Right cardiac atrium (tissue), 5 donors: ENCODE results near the gene TSC2. TPM values are rescaled to one million over a fixed set of nuclear protein-coding genes. Genes with fewer than 3 reads are reported as not detected.
"Not testable (repeated sequence)": the region's sequence is repeated elsewhere in the genome, so short reads cannot be mapped to it uniquely, and the experiment has no call there.

ENCODE experiments used
- ATAC-seq, 2 donors: fragments of 200-7000 bp; cut with Tn5 transposase; one replicate each; pipeline versions ENCODE4 v1.8.0 to v1.9.1; 2020; ENCODE audit warnings: moderate library complexity in 2 of 2, mild to moderate bottlenecking in 1 of 2
- DNase-seq, 3 donors: peaks; one replicate each; pipeline ENCODE4 v3.0.0-alpha.2; 2020
- H3K27ac ChIP-seq: one replicate; pipeline ENCODE4 v1.5.1; 2013; ENCODE audit warnings: mild to moderate bottlenecking, low read length, control low read depth, moderate library complexity
- H3K27me3 ChIP-seq: one replicate; pipeline ENCODE4 v1.6.1; 2013; ENCODE audit not compliant: control insufficient read depth, insufficient read depth
- H3K4me1 ChIP-seq: one replicate; pipeline ENCODE4 v1.6.1; 2013; ENCODE audit warnings: low read length; ENCODE audit not compliant: control insufficient read depth, insufficient read depth
- H3K4me3 ChIP-seq: one replicate; pipeline ENCODE4 v1.5.1; 2013; ENCODE audit warnings: low read length, control low read depth
- H3K9me3 ChIP-seq: one replicate; pipeline ENCODE4 v1.6.1; 2013; ENCODE audit warnings: low read length; ENCODE audit not compliant: control insufficient read depth
- WGBS: extraction: QIAGEN DNeasy Blood & Tissue Kit; methylation state at CpG from one replicate; pipeline ENCODE4 v1.1.7; 2013; 5-methylcytosine and 5-hydroxymethylcytosine counted together
- intact Hi-C, 4 donors: fragments of 100-400 bp; cut with DNase I; formaldehyde crosslinking; loops; one replicate each; pipeline versions ENCODE4 v1.11.0 to v1.14.0; 2022 to 2023
- polyA plus RNA-seq: library from polyadenylated mRNA; stranded (reverse); fragments of 200-250 nt; gene quantifications from one replicate; pipeline ENCODE4 v1.2.3, GENCODE V29; 2013
- total RNA-seq, 4 donors: library from RNA; stranded (reverse); fragmentation: NEBNext Ultra II Directional; extraction: Animal tissue kit (Norgen Biotek cat#: 25700); gene quantifications; one replicate each; pipeline ENCODE4 v1.2.1, GENCODE V29; 2021
- donor health status: healthy with polysubstance abuse.
- donor health status: DM: no; HTN: yes; CAD: no.
- donor health status: DM: no; HTN: no; CAD: no.
- donor health status: DM: no; HTN: yes; CAD: no; lungs with severe emphysema.
- donor health status: DM: yes; HTN: yes; CAD: no.

The TSC2 gene
- total and polyA plus RNA-seq, 5 donors: 34.7 to 72.4 (median 68.1) TPM

GRCh38 chr16:2033057-2033908 lies 14.5 kb upstream of the TSC2 start:
- WGBS: 20% methylated on average over 37 of the region's 37 CpGs
- Histone ChIP-seq H3K4me1 (peaks cover 2% of the 10 kb centered on the region), H3K4me3 (peak overlapping the region; percentile 51), H3K27ac (peak overlapping the region; percentile 85), H3K27me3 (no peaks in the 10 kb centered on the region), H3K9me3 (no peaks in the 10 kb centered on the region)
- intact Hi-C loops: no loop called here
- DNase-seq (peak; percentile 85 to 89 (median 88)), ATAC-seq (peak; percentile 53 to 68)

GRCh38 chr16:2033909-2034695 lies 13.7 kb upstream of the TSC2 start:
- H3K4me1 ChIP-seq, intact Hi-C loops, H3K27me3 ChIP-seq, ATAC-seq, H3K9me3 ChIP-seq: not testable (repeated sequence)
- peak in 1 of 3 donors; percentile 72 for DNase-seq
- 35% methylated on average over 15 of the region's 32 CpGs for WGBS
- Histone ChIP-seq H3K4me3 (peak overlapping the region; percentile 51), H3K27ac (peak overlapping the region; percentile 85)

- Histone ChIP-seq H3K4me1 (peaks cover 5% of the 10 kb centered on the region), H3K27me3 (no peaks in the 10 kb centered on the region), H3K27ac (peak overlapping the region; percentile 88), H3K9me3 (no peaks in the 10 kb centered on the region), H3K4me3 (peak overlapping the region; percentile 33)
- intact Hi-C loops: no loop called here
- WGBS: 53% methylated on average over 17 of the region's 17 CpGs
- peak in 2 of 3 donors; percentile 74 to 76 for DNase-seq
- ATAC-seq: no peak
These were observed 12.9 kb upstream of the TSC2 start for GRCh38 chr16:2034696-2035430.

- peak overlapping the region; percentile 88 for H3K27ac ChIP-seq
- peak in 1 of 2 donors; percentile 12 for ATAC-seq
- 28% methylated on average over 34 of the region's 34 CpGs for WGBS
- peaks cover 10% of the 10 kb centered on the region for H3K4me1 ChIP-seq
- intact Hi-C loops: no loop called here
- peak; percentile 75 to 93 (median 90) for DNase-seq
- peak overlapping the region; percentile 33 for H3K4me3 ChIP-seq
- H3K9me3 ChIP-seq: no peaks in the 10 kb centered on the region
- no peaks in the 10 kb centered on the region for H3K27me3 ChIP-seq
These were observed 12.2 kb upstream of the TSC2 start for GRCh38 chr16:2035431-2036199.

- ATAC-seq (no peak), DNase-seq (peak in 2 of 3 donors; percentile 71 to 74)
- Histone ChIP-seq H3K27ac (peak overlapping the region; percentile 88), H3K4me3 (peak overlapping the region; percentile 33), H3K27me3 (no peaks in the 10 kb centered on the region), H3K9me3 (no peaks in the 10 kb centered on the region), H3K4me1 (peaks cover 10% of the 10 kb centered on the region)
- intact Hi-C loops: no loop called here
- 70% methylated on average over 47 of the region's 47 CpGs for WGBS
These were observed 11.4 kb upstream of the TSC2 start for GRCh38 chr16:2036200-2036966.

GRCh38 chr16:2037115-2037514 lies 10.7 kb upstream of the TSC2 start:
- WGBS: 81% methylated on average over 15 of the region's 15 CpGs
- Histone ChIP-seq H3K4me1 (peaks cover 10% of the 10 kb centered on the region), H3K9me3 (no peaks in the 10 kb centered on the region), H3K4me3 (no peak overlapping the region), H3K27ac (no peak overlapping the region), H3K27me3 (no peaks in the 10 kb centered on the region)
- ATAC-seq: no peak
- DNase-seq: no peak
- intact Hi-C loops: no loop called here

GRCh38 chr16:2037647-2038381 lies 10.0 kb upstream of the TSC2 start:
- intact Hi-C loops: no loop called here
- Histone ChIP-seq H3K27me3 (no peaks in the 10 kb centered on the region), H3K9me3 (no peaks in the 10 kb centered on the region), H3K4me1 (peaks cover 8% of the 10 kb centered on the region), H3K27ac (peak overlapping the region; percentile 49), H3K4me3 (no peak overlapping the region)
- DNase-seq (peak in 1 of 3 donors; percentile 69), ATAC-seq (no peak)
- 58% methylated on average over 29 of the region's 29 CpGs for WGBS

GRCh38 chr16:2038382-2039231 lies 9.2 kb upstream of the TSC2 start:
- peaks cover 12% of the 10 kb centered on the region for H3K4me1 ChIP-seq
- intact Hi-C loops: no loop called here

More at GRCh38 chr16:2038382-2039231, 9.2 kb upstream of the TSC2 start:
- no peaks in the 10 kb centered on the region for H3K9me3 ChIP-seq
- H3K4me3 ChIP-seq: no peak overlapping the region
- WGBS: 49% methylated on average over 41 of the region's 41 CpGs
- peak overlapping the region; percentile 76 for H3K27ac ChIP-seq
- ATAC-seq (peak in 1 of 2 donors; percentile 4), DNase-seq (peak; percentile 63 to 88 (median 82))
- H3K27me3 ChIP-seq: no peaks in the 10 kb centered on the region
